GM12878 (cell line): ENCODE results near the gene OAS1. TPM values are rescaled to one million over a fixed set of nuclear protein-coding genes. Genes with fewer than 3 reads are reported as not detected.

Experiments used
- ATAC-seq: fragments of 200-7000 bp; cut with Tn5 transposase; 3 replicates; pipeline ENCODE4 v1.9.1; 2020; ENCODE audit warnings: mild to moderate bottlenecking, moderate library complexity
- BruUV-seq: library from RNA; stranded (reverse); fragments of 400-500 nt; replicated peaks from 2 replicates; lab custom pipeline; 2021; lab: Mats Ljungman, UMichigan
- CTCF ChIA-PET: fragments of 300-600 bp; sonication (Branson Sonifier 250); formaldehyde crosslinking; extraction: SDS; loops from one replicate; lab custom pipeline; 2021; ENCODE audit warnings: inconsistent platforms; lab: Yijun Ruan, JAX
- POLR2A ChIA-PET: fragments of 350-600 bp; formaldehyde crosslinking; extraction: SDS; loops from one replicate; lab custom pipeline; 2021; ENCODE audit warnings: inconsistent platforms; lab: Charles Lee
- RAD21 ChIA-PET: fragments of 300-600 bp; sonication (Branson Sonifier 250); formaldehyde crosslinking; loops from one replicate; lab custom pipeline; 2023; ENCODE audit warnings: antibody characterized with exemption; ENCODE audit not compliant: unreplicated experiment; lab: Charles Lee
- SMC1A ChIA-PET: fragments of 300-600 bp; sonication (Branson Sonifier 250); formaldehyde crosslinking; loops from one replicate; lab custom pipeline; 2023; ENCODE audit not compliant: unreplicated experiment, uncharacterized antibody; lab: Charles Lee
- DNase-seq: peaks from one replicate; pipeline ENCODE4 v3.0.0-alpha.2; 2011; ENCODE audit warnings: low read depth, low spot score
- FAIRE-seq: peaks from 3 replicates; lab custom pipeline; 2011; peaks lifted over from hg19 to GRCh38; lab: Jason Lieb, UNC
- H2AFZ ChIP-seq: 2 replicates; pipeline ENCODE4 v1.6.0; 2011; ENCODE audit warnings: low read depth, low read length, control low read depth; ENCODE audit not compliant: control insufficient read depth
- H3K27ac ChIP-seq: 2 replicates; pipeline ENCODE4 v1.5.1; 2011; ENCODE audit warnings: control low read depth; ENCODE audit not compliant: control insufficient read depth, insufficient read depth
- H3K27me3 ChIP-seq, 2 experiments: replicated peaks in 1 of 2; 2 replicates each; pipeline versions ENCODE4 v1.6.0 to v1.6.1; 2011; ENCODE audit warnings: low read length in 1 of 2; ENCODE audit not compliant: control insufficient read depth in 2 of 2, insufficient read depth in 2 of 2
- H3K36me3 ChIP-seq, 2 experiments: 2 replicates each; pipeline ENCODE4 v1.5.1; 2011; ENCODE audit warnings: low read length in 1 of 2; ENCODE audit not compliant: control insufficient read depth in 2 of 2, insufficient read depth in 2 of 2
- H3K4me1 ChIP-seq: 2 replicates; pipeline ENCODE4 v1.6.1; 2011; ENCODE audit warnings: mild to moderate bottlenecking, low read length, moderate library complexity, mixed read lengths; ENCODE audit not compliant: control insufficient read depth, insufficient read depth
- H3K4me2 ChIP-seq: 2 replicates; pipeline ENCODE4 v1.6.0; 2011; ENCODE audit warnings: control low read depth; ENCODE audit not compliant: control insufficient read depth, insufficient read depth
- H3K4me3 ChIP-seq: fragments of 200-600 bp; sonication (generic); 2 replicates; pipeline ENCODE4 v1.5.1; 2016
- H3K79me2 ChIP-seq: 2 replicates; pipeline ENCODE4 v1.6.0; 2011; ENCODE audit warnings: low read length; ENCODE audit not compliant: control insufficient read depth, insufficient read depth
- H3K9ac ChIP-seq: 2 replicates; pipeline ENCODE4 v1.8.0; 2011; ENCODE audit warnings: low read length, control low read depth, mixed read lengths; ENCODE audit not compliant: control insufficient read depth, insufficient read depth
- H3K9me3 ChIP-seq: replicated peaks from 3 replicates; pipeline ENCODE4 v1.5.1; 2011; ENCODE audit warnings: mild to moderate bottlenecking, low read length; ENCODE audit not compliant: control insufficient read depth, insufficient read depth
- H4K20me1 ChIP-seq: 2 replicates; pipeline ENCODE4 v1.6.0; 2011; ENCODE audit not compliant: control insufficient read depth, insufficient read depth
- CBX3 ChIP-seq: fragments of 200-600 bp; sonication (generic); IDR thresholded peaks from 2 replicates; pipeline ENCODE4 v1.6.1; 2016; ENCODE audit warnings: low read depth, borderline replicate concordance
- MEF2B ChIP-seq: fragments of 450-650 bp; IDR thresholded peaks from 2 replicates; pipeline ENCODE4 v1.6.1; 2018; ENCODE audit warnings: mild to moderate bottlenecking, moderate library complexity; ENCODE audit not compliant: partially characterized antibody, poor library complexity, severe bottlenecking
- SMAD5 ChIP-seq: IDR thresholded peaks from 2 replicates; pipeline ENCODE4 v1.6.1; 2016; ENCODE audit warnings: antibody characterized with exemption, low read depth
- SP1 ChIP-seq: IDR thresholded peaks from one replicate; pipeline ENCODE4 v1.6.1; 2011; ENCODE audit warnings: low read depth, low read length
- TARDBP ChIP-seq: IDR thresholded peaks from 2 replicates; pipeline ENCODE4 v1.6.1; 2016; ENCODE audit warnings: borderline replicate concordance
- WGBS: methylation state at CpG from one replicate; pipeline ENCODE4 v1.1.6; 2016; ENCODE audit warnings: low lambda C conversion rate; ENCODE audit not compliant: insufficient replicate concordance, insufficient coverage; ENCODE audit errors: missing lambda C conversion rate; 5-methylcytosine and 5-hydroxymethylcytosine counted together
- in situ Hi-C: fragments of 300-500 bp; cut with MboI; formaldehyde crosslinking; loops from 9 replicates; pipeline ENCODE4 v1.14.3; 2018; ENCODE audit warnings: mixed read lengths
- intact Hi-C: fragments of 100-400 bp; cut with micrococcal nuclease; formaldehyde crosslinking; loops from one replicate; pipeline ENCODE4 v1.14.2; 2022; ENCODE audit not compliant: unreplicated experiment
- polyA plus RNA-seq, 11 experiments: library from polyadenylated mRNA; depleted of rRNA in 4 of 11; unstranded in 6 of 11; stranded (reverse) in 5 of 11; fragments of >200 nt; fragmentation: Nextera tagmentation in 4 of 11; fragmentation: Illumina TruSeq in 1 of 11; extraction: Ambion mirVana in 4 of 11; extraction: Trizol in 1 of 11; gene quantifications; 1 replicate in 1 of 11; 2 replicates in 10 of 11; pipeline versions ENCODE4 v1.2.1 to v1.2.3, GENCODE V29; 2011 to 2016; ENCODE audit warnings: inconsistent platforms in 2 of 11, missing spikeins in 2 of 11, low read depth in 1 of 11
- total RNA-seq, 4 experiments: library from RNA; depleted of rRNA in 3 of 4; stranded (reverse); fragments of >200 nt in 3 of 4; fragmentation: Illumina TruSeq in 1 of 4; extraction: Trizol in 1 of 4; gene quantifications; 2 replicates each; pipeline versions ENCODE4 v1.2.1 to v1.2.3, GENCODE V29; 2013 to 2021
- TF ChIP-seq, protein P1 (sequence below): fragments of 450-650 bp; IDR thresholded peaks from 2 replicates; pipeline ENCODE4 v1.6.1; 2017; ENCODE audit warnings: antibody characterized with exemption, mild to moderate bottlenecking, moderate library complexity

Gene OAS1
- total and polyA plus RNA-seq, 10 of the 15 experiments (the other 5 are each of a cell fraction or from before 2014, with no cell fraction given), result 44.7 to 287 (median 64.3) TPM

DNA sequence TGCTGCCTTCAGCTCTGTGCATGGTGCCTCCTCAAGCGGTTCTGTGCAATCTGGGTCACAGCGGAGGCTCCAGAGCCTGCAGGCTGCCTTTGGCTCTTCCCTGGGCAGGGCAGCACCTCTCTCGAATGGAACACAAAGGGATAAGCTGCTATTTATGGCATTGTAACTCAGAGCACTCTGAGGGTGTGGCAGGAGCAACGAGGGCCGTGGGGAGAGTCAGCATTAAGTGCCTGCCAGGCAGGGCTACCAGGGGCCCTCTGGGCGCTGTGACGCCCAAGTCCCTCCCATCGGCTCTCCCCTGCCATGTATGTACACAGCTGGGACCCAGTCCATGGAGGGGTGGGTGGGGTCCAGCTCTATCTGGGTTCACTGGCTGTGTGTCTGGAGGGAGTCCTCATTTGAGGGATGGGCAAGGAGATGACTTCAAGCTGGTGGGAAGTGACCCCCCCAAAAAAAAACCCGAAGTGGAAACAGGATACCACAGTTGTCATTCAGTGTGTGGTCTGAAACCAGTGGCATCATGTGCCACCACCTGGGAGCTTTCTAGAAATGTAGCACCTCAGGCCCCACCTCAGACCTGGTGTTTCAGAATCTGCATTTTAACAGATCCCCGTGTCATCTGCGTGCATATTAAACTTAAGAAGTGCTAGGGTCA is 44.0 kb upstream of the OAS1 start:
- BruUV-seq, result no TSS peak
- FAIRE-seq (no peak), DNase-seq (no peak), ATAC-seq (no peak)
- Histone ChIP-seq H4K20me1 (no peaks in the 10 kb centered on the region), H3K36me3 (no peaks in the 10 kb centered on the region), H3K27ac (no peak overlapping the region), H3K9ac (no peak overlapping the region), H3K79me2 (no peaks in the 10 kb centered on the region), H3K9me3 (no peaks in the 10 kb centered on the region), H3K27me3 (no peaks in the 10 kb centered on the region; a peak in 1 of 4 replicates), H3K4me3 (no peak overlapping the region), H3K4me1 (no peaks in the 10 kb centered on the region), H2AFZ (no peak overlapping the region), H3K4me2 (no peak overlapping the region)
- in situ Hi-C loops (no loop called here), intact Hi-C loops (no loop called here)
- CTCF ChIA-PET, result no interaction called here
- RAD21 ChIA-PET, result no interaction called here
- TF ChIP-seq, protein P1, sequence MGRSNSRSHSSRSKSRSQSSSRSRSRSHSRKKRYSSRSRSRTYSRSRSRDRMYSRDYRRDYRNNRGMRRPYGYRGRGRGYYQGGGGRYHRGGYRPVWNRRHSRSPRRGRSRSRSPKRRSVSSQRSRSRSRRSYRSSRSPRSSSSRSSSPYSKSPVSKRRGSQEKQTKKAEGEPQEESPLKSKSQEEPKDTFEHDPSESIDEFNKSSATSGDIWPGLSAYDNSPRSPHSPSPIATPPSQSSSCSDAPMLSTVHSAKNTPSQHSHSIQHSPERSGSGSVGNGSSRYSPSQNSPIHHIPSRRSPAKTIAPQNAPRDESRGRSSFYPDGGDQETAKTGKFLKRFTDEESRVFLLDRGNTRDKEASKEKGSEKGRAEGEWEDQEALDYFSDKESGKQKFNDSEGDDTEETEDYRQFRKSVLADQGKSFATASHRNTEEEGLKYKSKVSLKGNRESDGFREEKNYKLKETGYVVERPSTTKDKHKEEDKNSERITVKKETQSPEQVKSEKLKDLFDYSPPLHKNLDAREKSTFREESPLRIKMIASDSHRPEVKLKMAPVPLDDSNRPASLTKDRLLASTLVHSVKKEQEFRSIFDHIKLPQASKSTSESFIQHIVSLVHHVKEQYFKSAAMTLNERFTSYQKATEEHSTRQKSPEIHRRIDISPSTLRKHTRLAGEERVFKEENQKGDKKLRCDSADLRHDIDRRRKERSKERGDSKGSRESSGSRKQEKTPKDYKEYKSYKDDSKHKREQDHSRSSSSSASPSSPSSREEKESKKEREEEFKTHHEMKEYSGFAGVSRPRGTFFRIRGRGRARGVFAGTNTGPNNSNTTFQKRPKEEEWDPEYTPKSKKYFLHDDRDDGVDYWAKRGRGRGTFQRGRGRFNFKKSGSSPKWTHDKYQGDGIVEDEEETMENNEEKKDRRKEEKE, result no peak
- TF ChIP-seq SMAD5, result no peak
- TF ChIP-seq TARDBP, result no peak
- no peak for TF ChIP-seq CBX3
- TF ChIP-seq SP1, result no peak
- no peak for TF ChIP-seq MEF2B
- POLR2A ChIA-PET, result no interaction called here
- 36% methylated on average over 11 of the region's 11 CpGs for WGBS
- SMC1A ChIA-PET, result interaction anchor here (0.5 to 1.6 kb wide), 2 partner anchors 11 to 70 kb away, joined by 3 to 5 read pairs; no protein-coding TSS in a partner anchor
